ENCODE measurements around the gene ANO4.

The ANO4 gene

GRCh38 chr12:100798286-100799160, 3.9 kb downstream of the ANO4 start:
- DNase-seq (ENCODE audit: low read depth), result no peak
- H3K4me3 ChIP-seq (ENCODE audit: control insufficient read depth, low read depth, low read length), result no peak overlapping the region
- no peak for TF ChIP-seq CTCF (IDR thresholded peaks at IDR 0.05; ENCODE audit: control insufficient read depth, insufficient read depth, low read depth, low read length, missing control alignments)

GRCh38 chr12:100799770-100800169, 5.2 kb downstream of the ANO4 start:
- TF ChIP-seq CTCF (IDR thresholded peaks at IDR 0.05; ENCODE audit: control insufficient read depth, insufficient read depth, low read depth, low read length, missing control alignments), result no peak
- DNase-seq (ENCODE audit: low read depth), result no peak
- H3K4me3 ChIP-seq (ENCODE audit: control insufficient read depth, low read depth, low read length), result no peak overlapping the region

GRCh38 chr12:100800723-100801122, 6.1 kb downstream of the ANO4 start:
- no peak overlapping the region for H3K4me3 ChIP-seq (ENCODE audit: control insufficient read depth, low read depth, low read length)
- no peak for TF ChIP-seq CTCF (IDR thresholded peaks at IDR 0.05; ENCODE audit: control insufficient read depth, insufficient read depth, low read depth, low read length, missing control alignments)
- no peak for DNase-seq (ENCODE audit: low read depth)

GRCh38 chr12:100801320-100801719, 6.7 kb downstream of the ANO4 start:
- no peak for DNase-seq (ENCODE audit: low read depth)
- H3K4me3 ChIP-seq (ENCODE audit: control insufficient read depth, low read depth, low read length), result no peak overlapping the region
- TF ChIP-seq CTCF (IDR thresholded peaks at IDR 0.05; ENCODE audit: control insufficient read depth, insufficient read depth, low read depth, low read length, missing control alignments), result no peak

- TF ChIP-seq CTCF (IDR thresholded peaks at IDR 0.05; ENCODE audit: control insufficient read depth, insufficient read depth, low read depth, low read length, missing control alignments), result no peak
- no peak overlapping the region for H3K4me3 ChIP-seq (ENCODE audit: control insufficient read depth, low read depth, low read length)
- DNase-seq (ENCODE audit: low read depth), result no peak
Observed at GRCh38 chr12:100808777-100809176, 14.2 kb downstream of the ANO4 start.

GRCh38 chr12:100820314-100820713, 25.7 kb downstream of the ANO4 start:
- H3K4me3 ChIP-seq (ENCODE audit: control insufficient read depth, low read depth, low read length), result no peak overlapping the region
- TF ChIP-seq CTCF (IDR thresholded peaks at IDR 0.05; ENCODE audit: control insufficient read depth, insufficient read depth, low read depth, low read length, missing control alignments), result no peak
- peak; percentile 24 for DNase-seq (ENCODE audit: low read depth)
